Measurements from ENCODE around the gene NUDT11. TPM values are rescaled to one million over a fixed set of nuclear protein-coding genes. Genes with fewer than 3 reads are reported as not detected.
"Not testable (repeated sequence)": the region's sequence is repeated elsewhere in the genome, so short reads cannot be mapped to it uniquely, and the experiment has no call there.

NUDT11 gene
- total RNA-seq, 1 donor from 2014 or later, result 1.5 TPM

GRCh38 chrX:51487960-51488267, 8.5 kb downstream of the NUDT11 start:
- Histone ChIP-seq H3K27me3 (no peaks in the 10 kb centered on the region), H3K4me3 (no peak overlapping the region), H3K36me3 (no peaks in the 10 kb centered on the region), H3K9me3 (no peaks in the 10 kb centered on the region), H3K27ac (no peak overlapping the region), H3K4me1 (no peaks in the 10 kb centered on the region)
- DNase-seq (ENCODE audit: extremely low spot score in 2 of 2), result no peak
- intact Hi-C loops (cut with DNase I), result no loop called here
- TF ChIP-seq POLR2A (IDR thresholded peaks at IDR 0.05), result no peak
- TF ChIP-seq POLR2AphosphoS5 (IDR thresholded peaks at IDR 0.05; ENCODE audit: insufficient read depth in 1 of 2, low read depth in 1 of 2), result no peak
- peak in 1 of 3 experiments; percentile 0 for TF ChIP-seq CTCF (IDR thresholded peaks at IDR 0.05)

GRCh38 chrX:51484616-51485015, 11.8 kb downstream of the NUDT11 start:
- TF ChIP-seq POLR2AphosphoS5 (IDR thresholded peaks at IDR 0.05; ENCODE audit: insufficient read depth in 1 of 2, low read depth in 1 of 2), result no peak
- no peak for TF ChIP-seq CTCF (IDR thresholded peaks at IDR 0.05)
- TF ChIP-seq POLR2A (IDR thresholded peaks at IDR 0.05), result no peak
- Histone ChIP-seq H3K36me3 (no peaks in the 10 kb centered on the region), H3K4me1 (no peaks in the 10 kb centered on the region), H3K9me3 (no peaks in the 10 kb centered on the region), H3K4me3 (no peak overlapping the region), H3K27ac (no peak overlapping the region), H3K27me3 (no peaks in the 10 kb centered on the region)
- DNase-seq (ENCODE audit: extremely low spot score in 2 of 2), result no peak
- intact Hi-C loops (cut with DNase I), result no loop called here

- H3K27ac ChIP-seq; H3K36me3 ChIP-seq; H3K4me3 ChIP-seq; intact Hi-C loops (cut with DNase I); H3K27me3 ChIP-seq; H3K4me1 ChIP-seq; DNase-seq (ENCODE audit: extremely low spot score in 2 of 2); H3K9me3 ChIP-seq: not testable (repeated sequence)
Observed at GRCh38 chrX:51482411-51482810, 14.0 kb downstream of the NUDT11 start.

GRCh38 chrX:51476930-51477329, 19.5 kb downstream of the NUDT11 start:
- intact Hi-C loops (cut with DNase I), result no loop called here
- TF ChIP-seq POLR2AphosphoS5 (IDR thresholded peaks at IDR 0.05; ENCODE audit: insufficient read depth in 1 of 2, low read depth in 1 of 2) (no peak), POLR2A (IDR thresholded peaks at IDR 0.05) (no peak), CTCF (IDR thresholded peaks at IDR 0.05) (no peak)
- H3K4me3 ChIP-seq, result no peak overlapping the region

GRCh38 chrX:51463322-51463721, 33.1 kb downstream of the NUDT11 start:
- Histone ChIP-seq H3K4me1 (no peaks in the 10 kb centered on the region), H3K27ac (no peak overlapping the region), H3K27me3 (no peaks in the 10 kb centered on the region), H3K9me3 (no peaks in the 10 kb centered on the region), H3K4me3 (no peak overlapping the region), H3K36me3 (no peaks in the 10 kb centered on the region)
- intact Hi-C loops (cut with DNase I), result no loop called here
- TF ChIP-seq CTCF (IDR thresholded peaks at IDR 0.05) (no peak), POLR2AphosphoS5 (IDR thresholded peaks at IDR 0.05; ENCODE audit: insufficient read depth in 1 of 2, low read depth in 1 of 2) (no peak), POLR2A (IDR thresholded peaks at IDR 0.05) (no peak)
- DNase-seq (ENCODE audit: extremely low spot score in 2 of 2), result no peak

More at GRCh38 chrX:51476930-51477329, 19.5 kb downstream of the NUDT11 start:
- no peaks in the 10 kb centered on the region for H3K9me3 ChIP-seq
- no peak overlapping the region for H3K27ac ChIP-seq
- H3K4me1 ChIP-seq, result no peaks in the 10 kb centered on the region
- H3K27me3 ChIP-seq, result no peaks in the 10 kb centered on the region
- DNase-seq (ENCODE audit: extremely low spot score in 2 of 2), result no peak
- H3K36me3 ChIP-seq, result no peaks in the 10 kb centered on the region
